Liver (tissue), 9 donors: ENCODE results near the gene C20orf173. TPM values are rescaled to one million over a fixed set of nuclear protein-coding genes. Genes with fewer than 3 reads are reported as not detected.

Experiments used
- DNase-seq: peaks from one replicate; pipeline ENCODE4 v3.0.0-alpha.2; 2017; ENCODE audit warnings: low spot score
- H3K27ac ChIP-seq, 2 donors: one replicate each; pipeline ENCODE4 v1.7.0; 2013; ENCODE audit warnings: inconsistent platforms in 2 of 2, low read length in 2 of 2, control low read depth in 1 of 2, low read depth in 1 of 2, mild to moderate bottlenecking in 1 of 2
- H3K27me3 ChIP-seq, 4 donors: one replicate each; pipeline versions ENCODE4 v1.6.1 to v1.7.0; 2013; ENCODE audit warnings: low read length in 3 of 4, inconsistent platforms in 1 of 4, mild to moderate bottlenecking in 1 of 4, moderate library complexity in 1 of 4; ENCODE audit not compliant: control insufficient read depth in 4 of 4, insufficient read depth in 4 of 4
- H3K36me3 ChIP-seq, 4 donors: one replicate each; pipeline versions ENCODE4 v1.6.1 to v1.7.0; 2013; ENCODE audit warnings: low read length in 3 of 4, mild to moderate bottlenecking in 3 of 4, low read depth in 1 of 4, moderate library complexity in 1 of 4; ENCODE audit not compliant: control insufficient read depth in 4 of 4, insufficient read depth in 3 of 4
- H3K4me1 ChIP-seq, 4 donors: one replicate each; pipeline versions ENCODE4 v1.6.1 to v1.7.0; 2013; ENCODE audit warnings: low read length in 3 of 4, mild to moderate bottlenecking in 3 of 4, moderate library complexity in 1 of 4; ENCODE audit not compliant: control insufficient read depth in 4 of 4, insufficient read depth in 4 of 4
- H3K4me3 ChIP-seq, 3 donors: one replicate each; pipeline versions ENCODE4 v1.6.1 to v1.7.0; 2013; ENCODE audit warnings: low read length in 3 of 3, control low read depth in 1 of 3, low read depth in 1 of 3, mild to moderate bottlenecking in 1 of 3
- H3K9ac ChIP-seq, 2 donors: one replicate each; pipeline ENCODE4 v1.7.0; 2013; ENCODE audit warnings: low read length in 2 of 2, mild to moderate bottlenecking in 2 of 2, moderate library complexity in 2 of 2, control low read depth in 1 of 2, low read depth in 1 of 2
- H3K9me3 ChIP-seq, 4 donors: one replicate each; pipeline versions ENCODE4 v1.6.1 to v1.7.0; 2013; ENCODE audit warnings: low read length in 3 of 4; ENCODE audit not compliant: control insufficient read depth in 4 of 4
- CTCF ChIP-seq: fragments of 150-350 bp; IDR thresholded peaks from 2 replicates; pipeline ENCODE4 v1.5.1; 2017; ENCODE audit warnings: improper control_type of control experiment, low read depth, low read length; ENCODE audit not compliant: missing input control
- EGR1 ChIP-seq, 2 donors: IDR thresholded peaks; 2 replicates each; pipeline ENCODE4 v1.6.1; 2016 to 2018; ENCODE audit warnings: antibody characterized with exemption in 2 of 2, low read depth in 2 of 2
- FOXA1 ChIP-seq: IDR thresholded peaks from 2 replicates; pipeline ENCODE4 v1.6.1; 2016; ENCODE audit warnings: antibody characterized with exemption
- FOXA2 ChIP-seq: IDR thresholded peaks from 2 replicates; pipeline ENCODE4 v1.6.1; 2016; ENCODE audit warnings: antibody characterized with exemption
- GABPA ChIP-seq, 2 donors: IDR thresholded peaks in 1 of 2; conservative IDR thresholded peaks in 1 of 2; 2 replicates each; pipeline ENCODE4 v1.6.1; 2016; ENCODE audit warnings: antibody characterized with exemption in 2 of 2, mild to moderate bottlenecking in 1 of 2, moderate library complexity in 1 of 2
- HNF4A ChIP-seq, 2 donors: conservative IDR thresholded peaks; 2 replicates each; pipeline ENCODE4 v1.6.1; 2016; ENCODE audit warnings: antibody characterized with exemption in 2 of 2, mild to moderate bottlenecking in 2 of 2
- HNF4G ChIP-seq: IDR thresholded peaks from 2 replicates; pipeline ENCODE4 v1.6.1; 2016; ENCODE audit warnings: antibody characterized with exemption
- JUND ChIP-seq, 2 donors: IDR thresholded peaks; 2 replicates each; pipeline ENCODE4 v1.6.1; 2016; ENCODE audit warnings: antibody characterized with exemption in 2 of 2
- MAX ChIP-seq: IDR thresholded peaks from 2 replicates; pipeline ENCODE4 v1.6.1; 2016; ENCODE audit warnings: antibody characterized with exemption
- NR2F2 ChIP-seq: IDR thresholded peaks from 2 replicates; pipeline ENCODE4 v1.6.1; 2016; ENCODE audit warnings: antibody characterized with exemption
- RAD21 ChIP-seq, 2 donors: IDR thresholded peaks; 2 replicates each; pipeline ENCODE4 v1.6.1; 2016; ENCODE audit warnings: antibody characterized with exemption in 2 of 2, mild to moderate bottlenecking in 2 of 2
- RXRA ChIP-seq, 2 donors: IDR thresholded peaks; 2 replicates each; pipeline ENCODE4 v1.6.1; 2017 to 2018; ENCODE audit warnings: antibody characterized with exemption in 2 of 2, mild to moderate bottlenecking in 1 of 2
- SP1 ChIP-seq: IDR thresholded peaks from 2 replicates; pipeline ENCODE4 v1.6.1; 2018; ENCODE audit warnings: antibody characterized with exemption, mild to moderate bottlenecking
- TAF1 ChIP-seq: conservative IDR thresholded peaks from 2 replicates; pipeline ENCODE4 v1.6.1; 2016; ENCODE audit warnings: antibody characterized with exemption, mild to moderate bottlenecking
- YY1 ChIP-seq: IDR thresholded peaks from 2 replicates; pipeline ENCODE4 v1.6.1; 2016; ENCODE audit warnings: antibody characterized with exemption, mild to moderate bottlenecking
- ZBTB33 ChIP-seq: IDR thresholded peaks from 2 replicates; pipeline ENCODE4 v1.6.1; 2016; ENCODE audit warnings: antibody characterized with exemption
- WGBS: extraction: QIAGEN DNeasy Blood & Tissue Kit; methylation state at CpG from one replicate; pipeline ENCODE4 v1.1.7; 2013; 5-methylcytosine and 5-hydroxymethylcytosine counted together
- polyA plus RNA-seq, 2 donors: library from polyadenylated mRNA; stranded (reverse) in 1 of 2; unstranded in 1 of 2; fragments of 200-250 nt in 1 of 2; fragments of >200 nt in 1 of 2; fragmentation: Nextera tagmentation in 1 of 2; extraction: Ambion mirVana in 1 of 2; gene quantifications; one replicate each; pipeline versions ENCODE4 v1.2.1 to v1.2.3, GENCODE V29; 2013 to 2015
- total RNA-seq, 2 donors: library from RNA; depleted of rRNA; stranded (reverse); fragments of >200 nt; gene quantifications; one replicate each; pipeline ENCODE4 v1.2.3, GENCODE V29; 2014
- TF ChIP-seq, protein P1 (sequence below): IDR thresholded peaks from 2 replicates; pipeline ENCODE4 v1.6.1; 2016; ENCODE audit warnings: antibody characterized with exemption, mild to moderate bottlenecking
- donor health status: healthy.
- donor health status: healthy.
- donor health status: healthy.
- donor health status: healthy.
- donor health status: healthy.

Gene C20orf173
- total and polyA plus RNA-seq, 4 donors = not detected

DNA sequence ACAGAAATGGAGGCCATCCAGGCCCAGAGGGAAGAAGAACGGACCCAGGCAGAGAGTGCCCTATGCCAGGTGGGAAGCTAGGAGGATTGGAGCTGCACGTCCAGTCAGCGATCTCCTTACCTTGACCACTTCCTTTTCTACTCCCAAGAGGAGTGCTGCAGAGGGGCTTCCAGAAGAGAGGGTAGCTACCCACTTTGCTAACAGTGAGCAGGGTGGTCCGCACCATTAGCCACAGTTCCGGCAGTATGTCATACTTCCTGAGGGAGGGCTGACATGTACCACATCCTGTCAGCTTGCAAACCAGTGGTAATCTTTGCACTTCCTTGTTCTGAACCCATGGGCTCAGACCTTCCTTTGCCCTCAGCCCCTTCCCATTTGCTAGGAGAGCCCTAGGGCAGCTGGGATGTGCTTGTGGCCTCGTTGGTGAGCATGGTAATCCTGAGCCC, 38.7 kb downstream of the C20orf173 start:
- peak overlapping the region in 1 of 2 donors; percentile 22 for H3K27ac ChIP-seq
- no peaks in the 10 kb centered on the region for H3K27me3 ChIP-seq
- peak overlapping the region in 2 of 3 donors; percentile 21 to 48 for H3K4me3 ChIP-seq
- TF ChIP-seq TAF1 (no peak), HNF4G (no peak)
- 68% methylated on average over 6 of the region's 6 CpGs for WGBS
- H3K9ac ChIP-seq = peak overlapping the region; percentile 19 to 73
- no peak for DNase-seq
- H3K9me3 ChIP-seq = no peaks in the 10 kb centered on the region
- H3K36me3 ChIP-seq = peaks cover 2 to 32% (median 18%) of the 10 kb centered on the region in 4 donors
- H3K4me1 ChIP-seq = no peaks in the 10 kb centered on the region

DNA sequence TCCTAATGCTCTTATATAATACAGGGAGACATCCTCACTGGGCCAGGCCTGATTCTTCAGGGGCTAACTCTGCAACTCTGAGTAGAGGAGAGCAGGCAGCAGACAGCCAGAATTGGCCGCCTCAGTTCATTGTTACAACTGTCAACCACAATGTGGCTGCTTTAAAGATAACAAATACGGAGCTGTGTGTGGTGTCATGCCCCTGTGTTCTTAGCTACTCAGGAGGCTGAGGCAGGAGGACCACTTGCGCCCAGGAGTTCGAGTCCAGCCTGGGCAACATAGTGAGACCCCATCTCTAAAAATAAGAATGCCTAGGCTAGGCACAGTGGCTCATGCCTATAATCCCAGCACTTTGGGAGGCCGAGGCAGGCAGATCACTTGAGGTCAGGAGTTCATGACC, 39.7 kb downstream of the C20orf173 start:
- no peak overlapping the region for H3K4me3 ChIP-seq
- H3K9me3 ChIP-seq = no peaks in the 10 kb centered on the region
- DNase-seq = no peak
- H3K27ac ChIP-seq = no peak overlapping the region
- H3K36me3 ChIP-seq = peaks cover 2 to 24% (median 14%) of the 10 kb centered on the region in 4 donors
- no peak for TF ChIP-seq RAD21 (IDR thresholded peaks at IDR 0.05)
- TF ChIP-seq GABPA (IDR thresholded peaks at IDR 0.05 in 1 of 2, conservative IDR thresholded peaks at IDR 0.05 in 1 of 2) = no peak
- no peaks in the 10 kb centered on the region for H3K4me1 ChIP-seq
- H3K27me3 ChIP-seq = no peaks in the 10 kb centered on the region
- H3K9ac ChIP-seq = no peak overlapping the region
- 87% methylated on average over 5 of the region's 5 CpGs for WGBS

- no peaks in the 10 kb centered on the region for H3K9me3 ChIP-seq
- H3K27me3 ChIP-seq = no peaks in the 10 kb centered on the region
- no peak for DNase-seq
- no peak overlapping the region for H3K9ac ChIP-seq
- H3K4me3 ChIP-seq = no peak overlapping the region
- TF ChIP-seq FOXA1 (no peak), FOXA2 (no peak), NR2F2 (no peak)
- no peak overlapping the region for H3K27ac ChIP-seq
- H3K36me3 ChIP-seq = peaks cover 0 to 13% (median 7%) of the 10 kb centered on the region in 4 donors
- over 99% methylated on average over 4 of the region's 4 CpGs for WGBS
- no peaks in the 10 kb centered on the region for H3K4me1 ChIP-seq
These were observed 42.0 kb downstream of the C20orf173 start for GRCh38 chr20:35487479-35487878.

GRCh38 chr20:35479798-35480197, 49.7 kb downstream of the C20orf173 start:
- no peak for TF ChIP-seq MAX
- TF ChIP-seq, protein P1, sequence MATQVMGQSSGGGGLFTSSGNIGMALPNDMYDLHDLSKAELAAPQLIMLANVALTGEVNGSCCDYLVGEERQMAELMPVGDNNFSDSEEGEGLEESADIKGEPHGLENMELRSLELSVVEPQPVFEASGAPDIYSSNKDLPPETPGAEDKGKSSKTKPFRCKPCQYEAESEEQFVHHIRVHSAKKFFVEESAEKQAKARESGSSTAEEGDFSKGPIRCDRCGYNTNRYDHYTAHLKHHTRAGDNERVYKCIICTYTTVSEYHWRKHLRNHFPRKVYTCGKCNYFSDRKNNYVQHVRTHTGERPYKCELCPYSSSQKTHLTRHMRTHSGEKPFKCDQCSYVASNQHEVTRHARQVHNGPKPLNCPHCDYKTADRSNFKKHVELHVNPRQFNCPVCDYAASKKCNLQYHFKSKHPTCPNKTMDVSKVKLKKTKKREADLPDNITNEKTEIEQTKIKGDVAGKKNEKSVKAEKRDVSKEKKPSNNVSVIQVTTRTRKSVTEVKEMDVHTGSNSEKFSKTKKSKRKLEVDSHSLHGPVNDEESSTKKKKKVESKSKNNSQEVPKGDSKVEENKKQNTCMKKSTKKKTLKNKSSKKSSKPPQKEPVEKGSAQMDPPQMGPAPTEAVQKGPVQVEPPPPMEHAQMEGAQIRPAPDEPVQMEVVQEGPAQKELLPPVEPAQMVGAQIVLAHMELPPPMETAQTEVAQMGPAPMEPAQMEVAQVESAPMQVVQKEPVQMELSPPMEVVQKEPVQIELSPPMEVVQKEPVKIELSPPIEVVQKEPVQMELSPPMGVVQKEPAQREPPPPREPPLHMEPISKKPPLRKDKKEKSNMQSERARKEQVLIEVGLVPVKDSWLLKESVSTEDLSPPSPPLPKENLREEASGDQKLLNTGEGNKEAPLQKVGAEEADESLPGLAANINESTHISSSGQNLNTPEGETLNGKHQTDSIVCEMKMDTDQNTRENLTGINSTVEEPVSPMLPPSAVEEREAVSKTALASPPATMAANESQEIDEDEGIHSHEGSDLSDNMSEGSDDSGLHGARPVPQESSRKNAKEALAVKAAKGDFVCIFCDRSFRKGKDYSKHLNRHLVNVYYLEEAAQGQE = no peak
- no peak for TF ChIP-seq HNF4A (conservative IDR thresholded peaks at IDR 0.05)
- TF ChIP-seq EGR1 (IDR thresholded peaks at IDR 0.05; ENCODE audit: low read depth in 2 of 2) = no peak
- TF ChIP-seq NR2F2 = no peak
- no peak for TF ChIP-seq CTCF
- TF ChIP-seq RXRA (IDR thresholded peaks at IDR 0.05) = no peak
- TF ChIP-seq RAD21 (IDR thresholded peaks at IDR 0.05) = no peak
- TF ChIP-seq FOXA2 = no peak
- no peak for TF ChIP-seq SP1
- TF ChIP-seq HNF4G = no peak
- no peak for TF ChIP-seq TAF1
- no peak for TF ChIP-seq GABPA (IDR thresholded peaks at IDR 0.05 in 1 of 2, conservative IDR thresholded peaks at IDR 0.05 in 1 of 2)
- TF ChIP-seq ZBTB33 = no peak
- no peak for TF ChIP-seq YY1
- TF ChIP-seq JUND (IDR thresholded peaks at IDR 0.05) = no peak
- Histone ChIP-seq H3K9ac (no peak overlapping the region), H3K27ac (no peak overlapping the region), H3K4me1 (no peaks in the 10 kb centered on the region), H3K27me3 (no peaks in the 10 kb centered on the region), H3K9me3 (no peaks in the 10 kb centered on the region), H3K4me3 (no peak overlapping the region), H3K36me3 (peaks cover 5 to 50% (median 31%) of the 10 kb centered on the region in 4 donors)
- no peak for DNase-seq
- 97% methylated on average over 5 of the region's 5 CpGs for WGBS
